K562 (cell line): ENCODE results near the gene NAGPA. TPM values are rescaled to one million over a fixed set of nuclear protein-coding genes. Genes with fewer than 3 reads are reported as not detected.

Experiments used
- BCOR ChIP-seq: fragments of 450-650 bp; IDR thresholded peaks from 2 replicates; pipeline ENCODE4 v1.6.1; 2016
- CAMTA2 ChIP-seq: fragments of 250-450 bp; sonication (Bioruptor Pico); conservative IDR thresholded peaks from 2 replicates; pipeline ENCODE4 v1.5.1; 2022
- CBFA2T2 ChIP-seq: fragments of 450-650 bp; conservative IDR thresholded peaks from 2 replicates; pipeline ENCODE4 v1.6.1; 2017; ENCODE audit warnings: mild to moderate bottlenecking
- CBFA2T3 ChIP-seq: fragments of 450-650 bp; IDR thresholded peaks from 2 replicates; pipeline ENCODE4 v1.6.1; 2017
- CBX3 ChIP-seq, 2 experiments: IDR thresholded peaks; 1 replicate in 1 of 2; 2 replicates in 1 of 2; pipeline ENCODE4 v1.6.1; 2012; ENCODE audit warnings: inconsistent platforms in 2 of 2, low read length in 2 of 2, borderline replicate concordance in 1 of 2, control low read depth in 1 of 2
- DIDO1 ChIP-seq: fragments of 450-650 bp; IDR thresholded peaks from 2 replicates; pipeline ENCODE4 v1.6.1; 2016; ENCODE audit warnings: low read depth, missing biosample characterization, missing genetic modification characterization
- EZH2 ChIP-seq: IDR thresholded peaks from 2 replicates; pipeline ENCODE4 v1.6.1; 2012; ENCODE audit warnings: low read depth, mild to moderate bottlenecking, inconsistent platforms, low read length, borderline replicate concordance
- KDM5B ChIP-seq: fragments of 200-600 bp; sonication (generic); IDR thresholded peaks from 2 replicates; pipeline ENCODE4 v1.6.1; 2012; ENCODE audit warnings: low read depth, mild to moderate bottlenecking, moderate library complexity, low read length, control low read depth, inconsistent platforms; ENCODE audit not compliant: insufficient replicate concordance
- KLF1 ChIP-seq: fragments of 450-650 bp; IDR thresholded peaks from 2 replicates; pipeline ENCODE4 v1.6.1; 2016; ENCODE audit warnings: missing genetic modification characterization, missing compliant biosample characterization
- NFE2 ChIP-seq: IDR thresholded peaks from 2 replicates; pipeline ENCODE4 v1.6.1; 2014; ENCODE audit warnings: antibody characterized with exemption, low read depth
- RBM25 ChIP-seq: fragments of 200-400 bp; formaldehyde crosslinking; IDR thresholded peaks from 2 replicates; pipeline ENCODE4 v1.6.1; 2018; ENCODE audit warnings: low read length, low read depth, moderate library complexity; ENCODE audit not compliant: severe bottlenecking
- SREBF1 ChIP-seq: fragments of 150-350 bp; IDR thresholded peaks from 2 replicates; pipeline ENCODE4 v1.6.1; 2014; ENCODE audit warnings: antibody characterized with exemption, low read depth, low read length, borderline replicate concordance
- STAT6 ChIP-seq: sonication (generic); formaldehyde crosslinking; IDR thresholded peaks from 2 replicates; pipeline ENCODE4 v1.8.1; 2023; ENCODE audit warnings: mild to moderate bottlenecking, missing genetic modification reagents
- TAF7 ChIP-seq: fragments of 450-650 bp; IDR thresholded peaks from 2 replicates; pipeline ENCODE4 v1.6.1; 2016; ENCODE audit warnings: missing genetic modification characterization, missing compliant biosample characterization
- YBX1 ChIP-seq: fragments of 450-650 bp; IDR thresholded peaks from 2 replicates; pipeline ENCODE4 v1.7.1; 2016; ENCODE audit warnings: mild to moderate bottlenecking
- YY1 ChIP-seq, 3 experiments: IDR thresholded peaks; 2 replicates each; pipeline ENCODE4 v1.6.1; 2011; ENCODE audit warnings: low read length in 2 of 3, mild to moderate bottlenecking in 2 of 3, moderate library complexity in 2 of 3, borderline replicate concordance in 1 of 3, control low read depth in 1 of 3, low read depth in 1 of 3; ENCODE audit not compliant: insufficient read depth in 3 of 3, insufficient replicate concordance in 2 of 3, control insufficient read depth in 1 of 3, insufficient read length in 1 of 3; ENCODE audit errors: extremely low read depth in 1 of 3
- ZNF583 ChIP-seq: fragments of 250-450 bp; sonication (Bioruptor Pico); IDR thresholded peaks from 2 replicates; pipeline ENCODE4 v1.4.0; 2020
- ZNF764 ChIP-seq: fragments of 250-450 bp; sonication (Bioruptor Pico); IDR thresholded peaks from 2 replicates; pipeline ENCODE4 v1.4.0; 2020; ENCODE audit warnings: low read depth, mild to moderate bottlenecking, moderate library complexity
- polyA plus RNA-seq, 8 experiments: library from polyadenylated mRNA; depleted of rRNA in 4 of 8; stranded (reverse) in 5 of 8; unstranded in 3 of 8; fragments of >200 nt; fragmentation: Nextera tagmentation in 2 of 8; fragmentation: Illumina TruSeq in 1 of 8; extraction: Ambion mirVana in 2 of 8; extraction: Trizol in 1 of 8; gene quantifications; 2 replicates each; pipeline versions ENCODE4 v1.2.1 to v1.2.3, GENCODE V29; 2011 to 2014; ENCODE audit warnings: inconsistent platforms in 1 of 8, missing spikeins in 1 of 8
- total RNA-seq, 7 experiments: library from RNA; depleted of rRNA in 6 of 7; stranded (reverse); fragments of >200 nt in 6 of 7; fragmentation: Illumina TruSeq in 2 of 7; extraction: Trizol in 2 of 7; gene quantifications; 2 replicates each; pipeline versions ENCODE4 v1.2.1 to v1.2.3, GENCODE V29; 2011 to 2021; ENCODE audit warnings: low replicate concordance in 1 of 7
- TF ChIP-seq, protein P1 (sequence below): fragments of 450-650 bp; formaldehyde crosslinking; IDR thresholded peaks from 2 replicates; pipeline ENCODE4 v1.4.0; 2020; ENCODE audit warnings: mild to moderate bottlenecking, moderate library complexity

NAGPA gene
- total and polyA plus RNA-seq, 9 of the 15 experiments (the other 6 are each of a cell fraction or from before 2014, with no cell fraction given): 0.15 to 12.7 (median 4.6) TPM

- TF ChIP-seq TAF7 (no peak), STAT6 (no peak), CBFA2T3 (peak; percentile 67), BCOR (peak; percentile 95), CAMTA2 (no peak), YBX1 (no peak), SREBF1 (no peak), CBFA2T2 (peak; percentile 42; the same call in 1 of the 2 replicates), ZNF583 (CRISPR knock-in tag) (no peak), ZNF764 (no peak), CBX3 (IDR thresholded peaks at IDR 0.05; ENCODE audit: borderline replicate concordance in 1 of 2, low read length in 2 of 2) (0 out of 3 replicates have a peak, but pooled peaks of 1 of the 2 experiments have one; percentile 48), YY1 (IDR thresholded peaks at IDR 0.05; ENCODE audit: borderline replicate concordance in 1 of 3, control insufficient read depth in 1 of 3, extremely low read depth in 1 of 3, insufficient read depth in 3 of 3, insufficient read length in 1 of 3, insufficient replicate concordance in 2 of 3, low read depth in 1 of 3, low read length in 2 of 3) (no peak), KLF1 (tag) (no peak), RBM25 (peak; percentile 87), EZH2 (no peak), KDM5B (no peak), DIDO1 (tag) (no peak), NFE2 (no peak)
- TF ChIP-seq, protein P1, sequence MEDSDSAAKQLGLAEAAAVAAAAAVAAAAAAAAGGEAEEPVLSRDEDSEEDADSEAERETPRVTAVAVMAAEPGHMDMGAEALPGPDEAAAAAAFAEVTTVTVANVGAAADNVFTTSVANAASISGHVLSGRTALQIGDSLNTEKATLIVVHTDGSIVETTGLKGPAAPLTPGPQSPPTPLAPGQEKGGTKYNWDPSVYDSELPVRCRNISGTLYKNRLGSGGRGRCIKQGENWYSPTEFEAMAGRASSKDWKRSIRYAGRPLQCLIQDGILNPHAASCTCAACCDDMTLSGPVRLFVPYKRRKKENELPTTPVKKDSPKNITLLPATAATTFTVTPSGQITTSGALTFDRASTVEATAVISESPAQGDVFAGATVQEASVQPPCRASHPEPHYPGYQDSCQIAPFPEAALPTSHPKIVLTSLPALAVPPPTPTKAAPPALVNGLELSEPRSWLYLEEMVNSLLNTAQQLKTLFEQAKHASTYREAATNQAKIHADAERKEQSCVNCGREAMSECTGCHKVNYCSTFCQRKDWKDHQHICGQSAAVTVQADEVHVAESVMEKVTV (CRISPR knock-in tag): no peak
Observed at GRCh38 chr16:4979736-4980660, 53.7 kb downstream of the NAGPA start (continued).
